ENCODE results near the gene TAS1R3. TPM values are rescaled to one million over a fixed set of nuclear protein-coding genes. Genes with fewer than 3 reads are reported as not detected.

The TAS1R3 gene
- total RNA-seq, 1 donor from 2014 or later: 1.1 TPM

- Mint-ChIP-seq H3K27ac (no peak overlapping the region), H3K9me3 (ENCODE audit: low read depth) (no peaks in the 10 kb centered on the region), H3K4me1 (ENCODE audit: low read depth) (no peaks in the 10 kb centered on the region), H3K4me3 (ENCODE audit: low read depth) (no peak overlapping the region), H3K36me3 (ENCODE audit: insufficient read depth) (no peaks in the 10 kb centered on the region), H3K27me3 (no peaks in the 10 kb centered on the region)
- no peak for DNase-seq (ENCODE audit: low spot score, unreplicated experiment)
- no peak for TF ChIP-seq CTCF (IDR thresholded peaks at IDR 0.05; ENCODE audit: unreplicated experiment)
Observed at GRCh38 chr1:1287288-1288110, 43.6 kb upstream of the TAS1R3 start.

- peak; percentile 56 for TF ChIP-seq CTCF (IDR thresholded peaks at IDR 0.05; ENCODE audit: unreplicated experiment)
- Mint-ChIP-seq H3K27me3 (no peaks in the 10 kb centered on the region), H3K27ac (no peak overlapping the region), H3K36me3 (ENCODE audit: insufficient read depth) (no peaks in the 10 kb centered on the region), H3K9me3 (ENCODE audit: low read depth) (no peaks in the 10 kb centered on the region), H3K4me3 (ENCODE audit: low read depth) (no peak overlapping the region), H3K4me1 (ENCODE audit: low read depth) (no peaks in the 10 kb centered on the region)
- peak; percentile 66 for DNase-seq (ENCODE audit: low spot score, unreplicated experiment)
Observed at GRCh38 chr1:1290238-1290731, 40.8 kb upstream of the TAS1R3 start.

GRCh38 chr1:1291023-1291528 is 40.0 kb upstream of the TAS1R3 start:
- H3K4me3 Mint-ChIP-seq (ENCODE audit: low read depth): no peak overlapping the region
- H3K27ac Mint-ChIP-seq: no peak overlapping the region
- no peaks in the 10 kb centered on the region for H3K9me3 Mint-ChIP-seq (ENCODE audit: low read depth)
- TF ChIP-seq CTCF (IDR thresholded peaks at IDR 0.05; ENCODE audit: unreplicated experiment): no peak
- H3K4me1 Mint-ChIP-seq (ENCODE audit: low read depth): no peaks in the 10 kb centered on the region
- H3K27me3 Mint-ChIP-seq: no peaks in the 10 kb centered on the region
- no peaks in the 10 kb centered on the region for H3K36me3 Mint-ChIP-seq (ENCODE audit: insufficient read depth)
- DNase-seq (ENCODE audit: low spot score, unreplicated experiment): no peak

GRCh38 chr1:1291548-1292441 is 39.3 kb upstream of the TAS1R3 start:
- H3K36me3 Mint-ChIP-seq (ENCODE audit: insufficient read depth): no peaks in the 10 kb centered on the region
- no peaks in the 10 kb centered on the region for H3K27me3 Mint-ChIP-seq
- TF ChIP-seq CTCF (IDR thresholded peaks at IDR 0.05; ENCODE audit: unreplicated experiment): peak; percentile 73
- H3K9me3 Mint-ChIP-seq (ENCODE audit: low read depth): no peaks in the 10 kb centered on the region
- no peak overlapping the region for H3K27ac Mint-ChIP-seq
- no peaks in the 10 kb centered on the region for H3K4me1 Mint-ChIP-seq (ENCODE audit: low read depth)
- peak; percentile 59 for DNase-seq (ENCODE audit: low spot score, unreplicated experiment)
- no peak overlapping the region for H3K4me3 Mint-ChIP-seq (ENCODE audit: low read depth)

- Mint-ChIP-seq H3K27me3 (no peaks in the 10 kb centered on the region), H3K27ac (no peak overlapping the region), H3K9me3 (ENCODE audit: low read depth) (no peaks in the 10 kb centered on the region), H3K4me3 (ENCODE audit: low read depth) (no peak overlapping the region), H3K4me1 (ENCODE audit: low read depth) (no peaks in the 10 kb centered on the region), H3K36me3 (ENCODE audit: insufficient read depth) (no peaks in the 10 kb centered on the region)
- no peak for DNase-seq (ENCODE audit: low spot score, unreplicated experiment)
- TF ChIP-seq CTCF (IDR thresholded peaks at IDR 0.05; ENCODE audit: unreplicated experiment): no peak
Observed at GRCh38 chr1:1292442-1292779, 38.7 kb upstream of the TAS1R3 start.
